ENCODE data around the gene TMEM94.

Gene TMEM94

DNA sequence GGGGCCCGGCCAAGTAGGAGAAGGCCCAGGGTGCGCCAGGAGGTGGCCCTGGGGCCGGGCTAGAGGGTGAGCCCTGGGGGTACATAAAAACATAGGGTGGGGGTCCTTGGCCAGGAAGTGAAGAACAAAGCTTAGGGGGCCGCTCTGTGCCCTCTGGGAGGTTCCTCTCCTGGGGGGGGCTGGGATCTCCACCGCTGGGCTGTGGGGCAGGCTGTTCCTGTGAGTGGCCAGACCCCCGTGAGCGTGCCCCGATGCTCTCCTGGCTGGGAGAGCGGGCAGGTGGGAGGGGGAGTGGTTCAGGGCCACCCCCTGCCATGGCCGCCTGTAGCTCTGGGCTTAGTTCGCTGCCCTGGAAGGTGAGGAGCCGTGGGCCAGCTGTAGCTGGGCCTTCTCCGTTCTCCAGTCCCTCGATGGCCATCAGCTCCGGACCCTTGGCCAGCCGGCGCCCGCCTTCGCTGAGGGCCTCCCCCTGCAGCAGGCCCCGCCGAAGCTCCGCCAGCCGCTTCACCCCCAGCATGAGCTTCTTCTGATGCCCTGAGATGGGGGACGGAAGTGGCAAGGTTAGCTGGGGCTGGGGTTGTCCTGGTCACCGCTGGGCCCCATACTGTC is 46.4 kb downstream of the TMEM94 start:
- DNase-seq (no peak), ATAC-seq (replicated peaks) (no peak)
- Mint-ChIP-seq H3K9me3 (no peaks in the 10 kb centered on the region), H3K4me3 (no peak overlapping the region), H3K27ac (no peak overlapping the region), H3K4me1 (peaks cover 0 to 5% of the 10 kb centered on the region in 2 donors), H3K27me3 (no peaks in the 10 kb centered on the region), H3K36me3 (peaks cover 12 to 16% of the 10 kb centered on the region in 2 donors)

DNA sequence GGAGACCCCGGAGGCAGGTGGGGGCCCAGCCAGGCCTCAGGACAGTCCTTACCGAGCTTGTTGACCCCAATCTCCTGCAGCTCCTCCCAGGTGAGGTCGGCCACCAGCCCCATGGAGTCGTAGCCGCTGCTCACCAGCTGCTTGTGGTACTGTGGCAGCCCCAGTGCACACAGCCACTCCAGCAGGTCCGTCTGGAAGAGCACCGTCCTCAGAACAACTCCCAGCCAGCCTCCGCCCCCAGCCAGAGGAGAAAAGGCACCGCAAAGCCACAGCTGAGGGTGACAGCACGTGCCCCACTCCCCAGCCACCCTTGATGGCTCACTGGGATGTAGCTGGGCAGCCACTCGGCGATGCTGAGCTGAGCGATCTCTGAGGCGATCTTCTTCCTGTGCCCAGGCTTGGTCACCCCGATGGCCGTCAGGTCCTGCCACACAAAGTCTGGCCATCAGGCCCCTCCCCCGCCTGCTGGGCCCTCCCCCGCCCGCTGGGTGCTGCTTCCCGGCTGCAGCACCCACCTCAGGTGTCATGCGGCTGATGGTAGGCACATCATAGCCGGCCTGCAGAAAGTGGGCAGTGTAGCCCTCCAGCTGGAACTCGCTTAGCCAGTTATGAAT is 47.0 kb downstream of the TMEM94 start:
- peaks cover 0 to 5% of the 10 kb centered on the region in 2 donors for H3K4me1 Mint-ChIP-seq
- ATAC-seq (replicated peaks), result no peak
- H3K9me3 Mint-ChIP-seq, result no peaks in the 10 kb centered on the region
- no peaks in the 10 kb centered on the region for H3K27me3 Mint-ChIP-seq
- H3K36me3 Mint-ChIP-seq, result peaks cover 12 to 13% of the 10 kb centered on the region in 2 donors
- no peak overlapping the region for H3K4me3 Mint-ChIP-seq
- H3K27ac Mint-ChIP-seq, result no peak overlapping the region
- DNase-seq, result no peak

DNA sequence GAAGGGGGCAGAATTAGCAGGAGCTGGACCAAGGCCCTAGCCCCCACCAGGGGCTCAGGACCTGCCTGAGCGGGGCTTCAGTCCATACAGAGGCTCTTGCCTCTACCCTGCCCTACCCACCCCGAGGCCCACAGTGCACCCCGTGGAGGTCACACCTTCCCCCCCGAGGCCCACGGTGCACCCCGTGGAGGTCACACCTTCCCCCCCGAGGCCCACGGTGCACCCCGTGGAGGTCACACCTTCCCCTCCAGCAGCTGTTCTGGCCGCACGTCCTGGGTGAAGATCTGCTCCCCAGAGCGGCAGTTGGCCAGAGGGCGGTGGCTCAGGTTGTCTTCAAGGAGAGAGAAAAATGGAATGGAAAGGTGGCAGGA is 47.5 kb downstream of the TMEM94 start:
- no peaks in the 10 kb centered on the region for H3K27me3 Mint-ChIP-seq
- H3K4me3 Mint-ChIP-seq, result no peak overlapping the region
- peaks cover 0 to 5% of the 10 kb centered on the region in 2 donors for H3K4me1 Mint-ChIP-seq
- no peak for DNase-seq
- H3K36me3 Mint-ChIP-seq, result peaks cover 10 to 11% of the 10 kb centered on the region in 2 donors
- no peaks in the 10 kb centered on the region for H3K9me3 Mint-ChIP-seq
- ATAC-seq (replicated peaks), result peak in 1 of 2 donors; percentile 5
- no peak overlapping the region for H3K27ac Mint-ChIP-seq

DNA sequence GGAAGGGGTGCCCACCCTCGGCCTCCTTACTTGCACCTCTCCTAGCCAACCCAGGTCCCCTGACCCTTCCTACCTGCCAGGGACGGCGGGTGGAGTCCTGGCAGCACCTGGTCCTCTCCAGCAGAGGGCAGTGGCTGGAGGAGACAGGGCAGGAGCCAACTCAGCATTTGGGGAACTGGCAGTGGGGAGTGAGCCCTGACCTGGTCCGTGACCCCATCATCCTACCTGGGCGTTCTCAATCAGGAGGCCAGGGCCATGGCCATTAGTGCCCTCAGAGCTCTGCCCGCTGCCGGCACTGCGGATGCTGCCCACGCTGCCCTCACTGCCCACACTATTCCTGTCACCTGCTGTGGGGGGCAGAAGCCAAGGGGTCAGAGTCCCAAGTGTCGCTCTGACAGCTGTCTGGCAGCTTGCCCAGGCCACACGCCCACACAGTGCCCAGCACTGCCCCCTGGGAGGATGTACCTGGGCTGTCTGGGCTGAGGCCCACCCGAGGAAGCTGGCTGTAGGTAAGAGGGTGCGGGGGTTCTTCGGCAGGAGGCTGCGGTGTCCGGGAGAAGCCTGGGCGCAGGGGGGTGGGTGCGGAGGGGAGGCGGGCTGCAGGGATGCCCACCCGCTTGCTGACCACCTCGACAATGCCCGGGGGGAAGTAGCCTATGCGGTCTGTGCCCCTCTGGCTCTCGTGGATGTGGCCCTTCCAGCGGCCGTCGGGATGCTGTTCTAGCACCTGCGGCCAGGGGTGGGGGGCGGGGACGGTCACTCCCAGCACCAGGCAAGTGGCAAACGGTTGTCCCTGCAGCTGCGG is 48.1 kb downstream of the TMEM94 start:
- ATAC-seq (replicated peaks) (peak; percentile 76 to 82), DNase-seq (peak; percentile 33)
- Mint-ChIP-seq H3K27ac (no peak overlapping the region), H3K36me3 (peaks cover 4 to 5% of the 10 kb centered on the region in 2 donors), H3K4me1 (peaks cover 0 to 5% of the 10 kb centered on the region in 2 donors), H3K4me3 (no peak overlapping the region), H3K27me3 (no peaks in the 10 kb centered on the region), H3K9me3 (no peaks in the 10 kb centered on the region)

DNA sequence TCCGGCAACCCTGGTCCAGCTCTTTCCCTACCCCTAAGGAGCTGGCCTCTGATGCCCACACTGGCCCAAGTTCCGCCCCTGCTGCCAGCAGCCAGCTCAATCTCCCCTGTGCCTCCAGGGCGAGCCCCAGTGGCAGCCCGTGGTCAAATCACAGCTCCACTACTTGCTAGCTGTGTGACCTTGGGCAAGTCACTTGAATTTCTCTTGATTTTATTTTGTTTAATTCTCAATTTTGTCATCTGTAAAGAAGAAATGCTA is 48.6 kb downstream of the TMEM94 start:
- Mint-ChIP-seq H3K27ac (no peak overlapping the region), H3K4me1 (peaks cover 0 to 5% of the 10 kb centered on the region in 2 donors), H3K9me3 (no peaks in the 10 kb centered on the region), H3K36me3 (peaks cover 0 to under 1% of the 10 kb centered on the region in 2 donors), H3K27me3 (no peaks in the 10 kb centered on the region), H3K4me3 (no peak overlapping the region)
- no peak for DNase-seq
- ATAC-seq (replicated peaks), result no peak

DNA sequence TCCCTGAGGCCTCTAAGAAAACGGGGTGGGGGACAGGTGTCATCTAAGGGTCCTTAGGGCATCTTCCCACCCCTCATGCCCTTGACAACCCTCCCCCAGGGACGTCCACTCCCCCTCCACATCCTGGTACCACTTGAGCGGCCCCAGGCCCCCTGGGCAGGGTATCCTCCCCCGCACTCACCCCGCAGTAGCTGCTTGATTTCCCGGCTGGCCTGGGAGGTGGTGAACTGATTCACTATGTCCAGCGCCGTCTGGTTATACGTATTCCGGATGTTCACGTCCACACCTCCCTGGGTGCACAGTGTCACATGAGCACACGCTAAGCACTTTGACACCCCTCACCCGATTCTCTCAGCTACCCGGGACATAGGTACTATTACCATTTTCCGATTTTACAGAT is 49.2 kb downstream of the TMEM94 start:
- DNase-seq, result no peak
- no peak for ATAC-seq (replicated peaks)
- no peaks in the 10 kb centered on the region for H3K27me3 Mint-ChIP-seq
- H3K4me1 Mint-ChIP-seq, result peaks cover 0 to 5% of the 10 kb centered on the region in 2 donors
- no peak overlapping the region for H3K4me3 Mint-ChIP-seq
- no peak overlapping the region for H3K27ac Mint-ChIP-seq
- no peaks in the 10 kb centered on the region for H3K36me3 Mint-ChIP-seq
- H3K9me3 Mint-ChIP-seq, result no peaks in the 10 kb centered on the region

DNA sequence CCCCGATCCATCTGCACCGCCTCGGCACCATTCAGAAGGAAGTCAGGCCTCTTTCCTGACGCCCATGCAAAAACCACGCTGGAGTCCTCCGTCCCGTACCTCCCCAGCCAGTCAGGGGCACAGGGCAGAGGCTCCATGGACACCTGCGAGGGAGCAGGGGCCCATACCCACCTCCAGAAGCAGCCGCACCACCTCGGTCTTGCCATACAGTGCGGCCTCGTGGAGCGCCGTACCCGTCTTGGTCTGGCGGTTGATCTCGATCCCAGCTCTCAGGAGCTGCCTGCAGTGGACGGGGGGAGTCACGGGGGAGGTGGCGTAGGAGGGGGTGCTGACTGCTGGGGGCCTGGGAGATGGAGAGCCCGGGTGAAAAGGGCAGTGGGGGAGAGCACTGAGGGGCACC is 49.7 kb downstream of the TMEM94 start:
- peaks cover 0 to 5% of the 10 kb centered on the region in 2 donors for H3K4me1 Mint-ChIP-seq
- no peak overlapping the region for H3K4me3 Mint-ChIP-seq
- H3K27me3 Mint-ChIP-seq, result no peaks in the 10 kb centered on the region
- no peak for DNase-seq
- H3K9me3 Mint-ChIP-seq, result no peaks in the 10 kb centered on the region
- no peak for ATAC-seq (replicated peaks)
- H3K36me3 Mint-ChIP-seq, result no peaks in the 10 kb centered on the region
- H3K27ac Mint-ChIP-seq, result no peak overlapping the region

DNA sequence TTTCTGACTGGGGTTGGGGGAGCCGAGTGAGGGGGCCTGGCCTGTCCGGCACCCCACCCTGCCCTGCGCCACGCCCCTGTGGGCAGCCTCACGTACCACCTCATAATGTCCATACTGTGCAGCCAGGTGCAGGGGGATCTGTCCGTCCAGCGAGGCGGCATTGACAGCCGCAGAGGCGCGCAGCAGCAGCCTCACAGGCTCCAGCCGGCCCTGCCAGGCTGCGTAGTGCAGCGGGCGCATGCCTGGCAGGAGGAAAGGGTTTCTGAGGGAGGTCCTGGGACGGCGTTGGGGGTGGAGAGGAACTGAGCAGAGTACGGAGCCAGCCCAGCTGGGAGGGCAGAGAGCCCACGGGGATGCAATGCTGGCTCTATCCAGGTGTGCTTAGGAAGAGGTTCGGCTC is 50.5 kb downstream of the TMEM94 start:
- no peaks in the 10 kb centered on the region for H3K36me3 Mint-ChIP-seq

DNA sequence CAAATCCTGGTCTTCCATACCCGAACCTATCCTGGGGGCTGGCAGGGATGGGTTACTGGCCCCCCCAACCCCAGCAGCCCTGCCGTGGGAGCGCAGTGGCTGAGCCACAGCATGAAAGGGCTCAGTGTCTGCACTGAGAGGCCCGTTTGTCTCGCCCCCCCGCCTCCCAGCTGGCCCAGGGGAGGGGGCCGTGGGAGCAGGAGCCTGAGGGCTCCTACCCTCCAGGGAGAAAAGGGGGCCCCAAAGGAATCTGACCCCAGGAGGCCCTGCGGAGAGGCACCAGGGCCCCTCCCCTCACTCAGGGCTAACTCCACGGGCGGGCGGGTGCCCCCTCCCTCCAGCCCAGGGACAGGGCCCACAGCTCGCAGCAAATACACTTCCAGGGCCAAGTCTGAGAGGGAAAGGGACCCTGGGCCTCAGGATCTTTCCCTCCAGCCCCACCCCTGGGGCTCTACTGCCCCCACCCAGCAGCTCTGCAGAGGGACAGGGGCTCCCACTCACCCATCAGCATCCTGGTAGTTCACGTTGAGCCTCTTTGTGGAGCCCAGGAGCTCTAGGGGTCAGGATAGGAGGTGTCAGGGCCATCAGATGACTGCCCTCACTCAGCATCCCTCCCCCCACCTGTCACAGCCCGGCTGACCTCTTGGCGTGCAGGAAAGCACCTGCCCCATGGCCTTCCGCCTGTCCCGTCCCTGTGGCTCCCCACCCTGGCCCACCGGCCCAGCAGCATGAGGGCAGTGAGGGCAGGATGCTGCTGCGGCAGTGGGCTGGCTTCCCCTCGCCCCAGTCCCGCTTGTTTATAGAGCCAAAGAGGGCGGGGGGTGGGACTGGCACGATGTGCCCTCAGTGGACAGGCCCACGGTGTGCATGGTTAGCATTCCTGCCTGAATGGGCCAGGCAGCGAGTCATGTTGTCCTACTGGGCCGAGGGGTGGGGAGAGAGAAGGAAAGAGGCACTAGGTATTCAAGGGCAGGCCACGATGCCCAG is 51.6 kb downstream of the TMEM94 start:
- Mint-ChIP-seq H3K9me3 (no peaks in the 10 kb centered on the region), H3K36me3 (no peaks in the 10 kb centered on the region), H3K4me3 (no peak overlapping the region), H3K27me3 (no peaks in the 10 kb centered on the region), H3K27ac (no peak overlapping the region), H3K4me1 (peaks cover 0 to 5% of the 10 kb centered on the region in 2 donors)
- ATAC-seq (replicated peaks), result no peak
- no peak for DNase-seq

More for the DNA sequence above, 50.5 kb downstream of the TMEM94 start:
- DNase-seq, result no peak
- peak overlapping the region; percentile 42 for H3K27ac Mint-ChIP-seq
- no peaks in the 10 kb centered on the region for H3K9me3 Mint-ChIP-seq
- H3K4me3 Mint-ChIP-seq, result no peak overlapping the region
- peaks cover 0 to 5% of the 10 kb centered on the region in 2 donors for H3K4me1 Mint-ChIP-seq
- H3K27me3 Mint-ChIP-seq, result no peaks in the 10 kb centered on the region
- ATAC-seq (replicated peaks), result no peak

DNA sequence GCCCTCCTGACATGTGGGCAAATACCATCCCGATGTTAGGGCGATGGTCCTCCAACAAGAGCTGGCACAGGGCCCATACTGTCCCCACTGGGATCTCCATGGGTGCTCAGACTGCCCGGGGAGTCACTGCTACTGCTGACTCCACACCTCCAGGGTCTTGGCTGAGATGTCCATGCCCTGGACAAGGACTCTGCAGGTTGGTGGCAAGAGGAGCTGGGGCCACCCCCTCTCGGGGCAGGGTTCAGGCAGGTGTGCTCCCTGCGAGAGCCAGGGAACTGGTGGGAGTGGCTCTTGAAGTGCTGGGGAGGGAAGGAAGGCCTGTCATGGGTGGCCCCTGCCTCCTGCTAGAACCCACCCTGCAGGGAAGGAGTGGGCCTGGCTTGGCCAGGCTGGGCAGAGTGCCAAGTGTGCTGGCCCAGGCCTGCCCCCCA is 52.5 kb downstream of the TMEM94 start:
- Mint-ChIP-seq H3K9me3 (no peaks in the 10 kb centered on the region), H3K27ac (peak overlapping the region; percentile 57), H3K27me3 (no peaks in the 10 kb centered on the region), H3K36me3 (no peaks in the 10 kb centered on the region), H3K4me1 (peaks cover 3 to 5% of the 10 kb centered on the region in 2 donors), H3K4me3 (no peak overlapping the region)
- DNase-seq, result no peak
- no peak for ATAC-seq (replicated peaks)

DNA sequence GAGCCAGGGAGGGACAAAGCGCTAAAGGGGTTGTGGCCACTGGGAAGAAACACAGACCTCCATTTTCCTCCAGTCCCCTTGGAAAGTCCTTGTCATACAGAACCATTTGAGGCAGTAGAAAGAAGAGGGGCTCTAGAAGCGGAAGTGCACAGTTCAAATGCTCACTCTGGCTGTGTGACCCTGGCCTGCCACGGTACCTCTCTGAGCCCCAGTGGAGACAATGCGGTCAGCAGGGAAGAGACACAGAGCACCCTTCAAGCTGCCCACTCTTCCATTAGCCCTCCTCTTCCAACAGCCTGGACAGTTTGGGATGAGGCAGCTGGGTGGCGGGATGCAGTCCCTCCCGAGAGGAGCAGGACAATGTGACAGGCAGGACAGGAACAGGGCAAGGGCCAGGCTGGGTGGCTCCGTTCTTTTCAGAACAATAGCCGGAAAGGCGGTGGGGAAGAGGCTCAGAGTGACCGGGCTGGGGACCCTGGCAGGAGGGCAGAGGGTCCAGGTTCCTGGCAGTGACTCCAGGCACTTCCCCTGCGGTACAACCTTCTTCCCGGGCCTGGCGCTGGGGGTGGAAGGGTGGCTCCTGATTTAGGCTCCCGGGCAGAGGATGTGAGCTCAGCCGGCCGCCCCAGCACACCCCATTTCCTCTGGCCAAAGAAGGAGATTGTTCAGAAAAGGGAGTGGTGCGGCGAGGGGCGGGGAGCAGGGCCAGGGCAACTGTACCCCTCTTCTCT is 53.3 kb downstream of the TMEM94 start:
- ATAC-seq (replicated peaks) (no peak), DNase-seq (no peak)
- Mint-ChIP-seq H3K4me3 (no peak overlapping the region), H3K36me3 (no peaks in the 10 kb centered on the region), H3K27me3 (no peaks in the 10 kb centered on the region), H3K27ac (no peak overlapping the region), H3K9me3 (no peaks in the 10 kb centered on the region), H3K4me1 (peaks cover 0 to 6% of the 10 kb centered on the region in 2 donors)

DNA sequence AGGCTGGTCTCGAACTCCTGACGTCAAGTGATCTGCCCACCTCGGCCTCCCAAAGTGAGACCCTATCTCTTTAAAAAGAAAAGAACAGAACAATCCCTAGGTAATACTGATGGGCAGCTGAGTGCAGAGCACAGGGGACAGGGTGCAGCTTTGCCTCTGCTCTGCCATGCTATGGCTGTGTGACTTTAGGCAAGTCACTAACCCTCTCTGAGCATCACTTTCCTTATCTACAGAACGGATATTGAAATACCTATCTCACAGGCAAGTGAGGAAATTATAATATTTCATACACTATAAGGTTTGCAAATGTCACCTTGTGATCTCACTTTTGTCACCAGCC is 54.8 kb downstream of the TMEM94 start:
- H3K9me3 Mint-ChIP-seq, result no peaks in the 10 kb centered on the region
- no peak overlapping the region for H3K4me3 Mint-ChIP-seq
- DNase-seq, result no peak
- ATAC-seq (replicated peaks), result no peak
- H3K27me3 Mint-ChIP-seq, result no peaks in the 10 kb centered on the region
- H3K36me3 Mint-ChIP-seq, result no peaks in the 10 kb centered on the region
- H3K4me1 Mint-ChIP-seq, result peaks cover 0 to 6% of the 10 kb centered on the region in 2 donors
- no peak overlapping the region for H3K27ac Mint-ChIP-seq

DNA sequence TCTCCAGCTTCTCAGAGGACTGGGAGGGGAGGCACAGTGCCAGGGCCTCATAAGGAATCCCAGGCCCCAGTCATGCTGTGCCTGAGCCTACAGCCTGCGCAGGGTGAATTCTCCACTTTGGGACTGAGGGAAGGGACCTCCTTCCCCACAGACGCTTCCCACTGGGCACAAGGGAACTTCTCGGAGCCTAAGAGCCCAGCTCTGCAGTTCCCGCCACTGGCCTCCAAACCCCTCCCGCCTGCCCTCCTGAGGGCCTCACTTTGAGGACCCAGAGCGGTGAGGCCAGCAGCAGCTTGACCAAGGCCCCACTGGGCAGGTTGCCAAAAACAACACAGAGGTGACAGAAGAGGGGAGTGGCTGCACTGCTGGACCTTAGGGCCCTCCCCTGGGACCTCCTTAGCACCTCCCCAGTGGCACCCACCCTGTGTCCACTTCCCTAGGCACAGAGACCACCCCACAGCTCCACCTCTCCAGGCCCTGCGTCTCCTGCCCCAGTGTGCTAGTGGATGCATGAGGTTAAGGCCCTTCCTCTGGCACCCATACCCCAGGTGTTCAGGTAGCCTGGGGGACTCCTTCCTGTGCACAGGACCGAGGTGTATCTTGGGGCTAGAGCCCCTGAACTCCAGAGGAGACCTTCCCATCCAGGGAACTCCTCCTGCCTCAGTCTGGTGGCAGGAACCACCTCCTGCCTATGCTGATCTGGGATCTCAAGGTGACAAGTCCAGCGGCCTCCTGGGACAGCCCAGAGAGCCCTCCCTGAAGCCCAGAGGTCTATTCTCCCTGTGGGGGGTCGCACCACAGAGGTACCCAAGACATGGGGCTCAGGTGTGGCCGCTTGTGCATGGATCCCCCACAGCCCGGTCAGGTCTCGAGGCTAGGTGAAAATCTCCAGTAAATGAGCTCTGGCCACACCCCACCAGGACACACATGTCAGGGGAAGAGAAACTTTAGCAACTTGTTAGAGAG is 55.5 kb downstream of the TMEM94 start:
- no peaks in the 10 kb centered on the region for H3K27me3 Mint-ChIP-seq
- no peak for DNase-seq
- H3K36me3 Mint-ChIP-seq, result no peaks in the 10 kb centered on the region
- H3K4me3 Mint-ChIP-seq, result no peak overlapping the region
- ATAC-seq (replicated peaks), result no peak
- peaks cover 0 to 8% of the 10 kb centered on the region in 2 donors for H3K4me1 Mint-ChIP-seq
- no peaks in the 10 kb centered on the region for H3K9me3 Mint-ChIP-seq
- peak overlapping the region; percentile 21 for H3K27ac Mint-ChIP-seq
